T-helper 2 cell treated with Interferon-gamma antibody and Interleukin-4, amounts not matched to agents 100 ng/mL and 5 ng/mL, for 36 hours (primary cell): Measurements from ENCODE around the gene MAST4. TPM values are rescaled to one million over a fixed set of nuclear protein-coding genes. Genes with fewer than 3 reads are reported as not detected.
"Not testable (repeated sequence)": the region's sequence is repeated elsewhere in the genome, so short reads cannot be mapped to it uniquely, and the experiment has no call there.

Experiments used
- intact Hi-C: fragments of 100-400 bp; cut with micrococcal nuclease; formaldehyde crosslinking; loops from one replicate; pipeline ENCODE4 v1.15.1; 2023
- total RNA-seq: library from RNA; stranded (reverse); gene quantifications from 2 replicates; pipeline ENCODE4 v1.2.3, GENCODE V29; 2022

The MAST4 gene
- total RNA-seq, 1 donor from 2014 or later = 14.0 TPM

- intact Hi-C loops = no loop called here
Measured at GRCh38 chr5:66805514-66806430, 209.6 kb downstream of the MAST4 start.

- intact Hi-C loops = no loop called here
Measured at GRCh38 chr5:66807743-66808142, 211.6 kb downstream of the MAST4 start.

- intact Hi-C loops = no loop called here
Measured at GRCh38 chr5:66808663-66809062, 212.5 kb downstream of the MAST4 start.

- intact Hi-C loops = no loop called here
Measured at GRCh38 chr5:66810151-66810550, 214.0 kb downstream of the MAST4 start.

- intact Hi-C loops = no loop called here
Measured at GRCh38 chr5:66810848-66811261, 214.7 kb downstream of the MAST4 start.

GRCh38 chr5:66812291-66812690 is 216.1 kb downstream of the MAST4 start:
- intact Hi-C loops = no loop called here

- intact Hi-C loops = no loop called here
Measured at GRCh38 chr5:66813306-66813705, 217.1 kb downstream of the MAST4 start.

GRCh38 chr5:66814146-66814991 is 218.2 kb downstream of the MAST4 start:
- intact Hi-C loops = loop anchor here (1.0 kb wide), 3 partner anchors 14 to 395 kb away; no protein-coding TSS in a partner anchor

GRCh38 chr5:66818304-66818934 is 222.2 kb downstream of the MAST4 start:
- intact Hi-C loops = no loop called here

- intact Hi-C loops = loop anchor here (1.0 kb wide), 1 partner anchor 10 kb away; no protein-coding TSS in a partner anchor
Measured at GRCh38 chr5:66818935-66819328, 222.7 kb downstream of the MAST4 start.

GRCh38 chr5:66820630-66821207 is 224.5 kb downstream of the MAST4 start:
- intact Hi-C loops = no loop called here

GRCh38 chr5:66821688-66822429 is 225.7 kb downstream of the MAST4 start:
- intact Hi-C loops = no loop called here

GRCh38 chr5:66822906-66823305 is 226.7 kb downstream of the MAST4 start:
- intact Hi-C loops = not testable (repeated sequence)

- intact Hi-C loops = no loop called here
Measured at GRCh38 chr5:66824476-66824875, 228.3 kb downstream of the MAST4 start.

GRCh38 chr5:66826263-66826662 is 230.1 kb downstream of the MAST4 start:
- intact Hi-C loops = loop anchor here (5.0 kb wide), 3 partner anchors 161 to 899 kb away; partner anchors contain the start of gene ERBIN

- intact Hi-C loops = loop anchor here (5.0 kb wide), 3 partner anchors 161 to 899 kb away; partner anchors contain the start of gene ERBIN
Measured at GRCh38 chr5:66826696-66827095, 230.5 kb downstream of the MAST4 start.

- intact Hi-C loops = loop anchor here (1.0 to 5.0 kb wide), 7 partner anchors 14 to 1203 kb away; partner anchors contain the start of genes ERBIN, SHLD3, TRAPPC13 and TRIM23
Measured at GRCh38 chr5:66828046-66828547, 231.9 kb downstream of the MAST4 start.

GRCh38 chr5:66828548-66829357 is 232.6 kb downstream of the MAST4 start:
- intact Hi-C loops = loop anchor here (1.0 to 5.0 kb wide), 9 partner anchors 9 to 1204 kb away; partner anchors contain the start of genes ERBIN, SHLD3, TRAPPC13 and TRIM23

- intact Hi-C loops = loop anchor here (1.0 to 5.0 kb wide), 7 partner anchors 10 to 1205 kb away; partner anchors contain the start of genes ERBIN, SHLD3, TRAPPC13 and TRIM23
Measured at GRCh38 chr5:66829358-66829674, 233.1 kb downstream of the MAST4 start.
